Measurements from ENCODE around the gene LSM14A.
"Not testable (repeated sequence)": the region's sequence is repeated elsewhere in the genome, so short reads cannot be mapped to it uniquely, and the experiment has no call there.

LSM14A gene

DNA sequence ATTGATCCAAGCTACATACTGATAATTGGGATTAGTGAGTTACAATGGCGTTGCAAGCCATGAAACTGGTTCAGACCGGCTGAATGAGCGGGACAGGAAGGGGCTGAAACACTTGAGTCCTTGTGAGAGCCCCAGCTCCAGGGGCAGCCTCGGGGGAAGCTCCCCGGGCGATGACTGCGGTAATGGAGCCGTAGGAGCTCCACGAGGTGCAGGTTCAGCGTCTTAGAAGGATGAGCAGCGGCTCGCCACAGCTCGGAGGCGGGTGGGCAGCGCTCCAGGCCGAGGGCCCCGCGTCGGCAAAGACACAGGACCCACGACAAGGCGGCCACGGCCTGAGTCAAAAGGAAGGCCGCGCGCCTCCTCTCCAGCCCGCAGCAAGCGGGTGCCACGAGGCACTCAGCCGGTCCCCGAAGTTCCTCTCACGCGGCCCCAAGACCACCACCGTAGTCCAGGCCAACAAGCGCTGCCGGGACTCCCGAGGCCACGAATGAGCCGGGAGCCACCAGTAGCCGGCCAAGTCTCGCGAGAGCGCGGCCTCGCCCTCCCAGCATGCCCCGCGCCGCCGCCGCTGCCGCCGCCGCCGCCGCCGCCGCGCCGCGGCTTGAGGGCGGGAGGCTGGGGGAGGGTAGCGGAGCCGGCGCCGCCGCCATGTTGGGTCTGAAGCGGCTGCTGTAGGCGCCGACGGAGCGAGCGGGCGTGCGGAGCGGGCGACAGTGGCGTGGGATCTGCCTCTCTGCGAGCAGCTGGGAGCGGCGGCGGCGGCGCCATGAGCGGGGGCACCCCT lies at the start of gene LSM14A:
LSM14A (plus strand) TSS at position 628 of the 784 bp plus-strand sequence; CDS start at position 767, 139 bp downstream.
- peak; percentile 85 for DNase-seq (ENCODE audit: low read depth)

DNA sequence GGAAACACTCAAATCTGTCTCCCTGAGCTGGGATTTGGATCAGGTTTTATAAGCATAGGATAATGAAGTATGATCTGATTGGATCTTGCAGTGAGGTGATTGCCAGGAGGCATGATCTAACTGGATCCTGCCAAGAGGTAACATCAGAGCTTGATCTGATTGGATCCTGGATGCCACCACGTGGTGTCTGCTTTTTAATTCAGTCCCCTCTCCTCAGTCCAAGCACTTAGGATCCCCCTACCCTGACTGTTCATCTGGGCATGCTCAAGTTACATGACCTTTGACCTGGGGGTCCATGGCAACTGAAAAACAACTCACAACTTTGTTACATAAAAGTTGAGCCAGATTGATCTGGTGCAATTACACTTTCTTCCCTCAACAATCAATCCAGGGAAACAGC lies 47.5 kb upstream of the LSM14A start:
- DNase-seq (ENCODE audit: low read depth): no peak

DNA sequence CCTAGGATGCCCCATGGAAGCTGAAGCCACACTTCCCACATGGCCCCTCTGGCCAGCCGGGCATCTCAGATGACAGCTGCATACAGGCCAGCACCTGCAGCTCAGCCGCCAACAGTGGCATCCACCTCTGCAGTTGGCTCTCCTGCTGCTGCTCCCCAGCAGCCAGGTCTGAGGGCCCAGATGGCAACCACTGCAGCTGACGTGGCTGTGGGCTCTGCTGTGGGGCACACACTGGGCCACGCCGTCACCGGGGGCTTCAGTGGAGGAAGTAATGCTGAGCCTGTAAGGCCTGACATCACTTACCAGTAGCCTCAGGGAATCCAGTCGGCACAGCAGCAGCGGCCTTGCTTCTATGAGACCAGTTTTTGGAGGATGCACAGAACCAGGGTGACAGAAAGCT lies 45.3 kb upstream of the LSM14A start:
- no peak for DNase-seq (ENCODE audit: low read depth)

DNA sequence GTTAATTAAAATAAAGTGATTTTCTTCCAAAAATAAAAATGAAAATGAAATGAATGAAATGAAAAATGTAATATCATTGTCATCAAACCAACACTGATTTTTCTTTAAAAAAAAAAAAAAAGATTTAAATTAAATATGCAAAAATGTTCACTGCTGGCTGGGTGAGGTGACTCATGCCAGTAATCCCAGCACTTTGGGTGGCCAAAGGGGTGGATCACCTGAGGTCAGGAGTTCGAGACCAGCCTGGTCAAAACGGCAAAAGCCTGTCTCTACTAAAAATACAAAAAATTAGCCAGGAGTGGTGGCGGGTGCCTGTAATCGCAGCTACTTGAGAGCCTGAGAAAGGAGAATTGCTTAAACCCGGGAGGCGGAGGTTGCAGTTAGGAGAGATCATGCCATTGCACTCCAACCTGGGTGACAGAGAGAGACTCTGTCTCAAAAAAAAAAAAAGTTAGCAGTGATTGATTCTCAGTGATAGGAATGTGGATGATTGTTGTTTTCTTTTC lies 44.6 kb upstream of the LSM14A start:
- no peak for DNase-seq (ENCODE audit: low read depth)

DNA sequence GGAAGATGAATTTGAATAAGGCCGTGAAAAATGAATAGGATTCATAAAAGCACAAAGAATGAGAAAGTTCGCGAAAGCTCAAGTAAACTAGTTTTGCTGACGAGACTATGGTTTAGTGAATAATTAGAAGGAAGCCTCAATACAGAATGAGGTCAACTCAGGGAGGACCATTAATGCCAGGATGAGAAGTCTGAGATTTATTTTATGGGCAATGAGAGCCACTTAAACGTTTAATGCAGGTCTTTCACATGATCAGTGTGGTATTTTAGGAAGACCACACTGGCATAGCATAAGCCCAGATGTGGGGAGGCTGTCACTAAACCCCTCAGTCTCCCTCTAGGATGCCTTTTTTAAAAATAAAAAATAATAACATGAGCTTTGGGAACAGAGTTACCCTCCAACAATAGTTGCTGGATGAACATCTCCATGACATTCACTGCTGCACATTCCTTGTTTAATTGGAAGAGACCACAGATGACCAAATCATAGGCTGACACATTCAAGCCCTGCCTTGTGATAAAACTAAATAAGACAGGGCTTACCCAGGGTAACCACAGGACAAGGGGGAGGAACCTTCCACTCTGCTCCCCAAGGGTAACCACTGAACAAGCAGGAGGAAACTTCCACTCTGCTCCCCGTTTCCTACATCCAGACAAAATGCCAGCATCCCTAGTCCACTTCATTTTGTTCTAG lies 43.6 kb upstream of the LSM14A start:
- no peak for DNase-seq (ENCODE audit: low read depth)

DNA sequence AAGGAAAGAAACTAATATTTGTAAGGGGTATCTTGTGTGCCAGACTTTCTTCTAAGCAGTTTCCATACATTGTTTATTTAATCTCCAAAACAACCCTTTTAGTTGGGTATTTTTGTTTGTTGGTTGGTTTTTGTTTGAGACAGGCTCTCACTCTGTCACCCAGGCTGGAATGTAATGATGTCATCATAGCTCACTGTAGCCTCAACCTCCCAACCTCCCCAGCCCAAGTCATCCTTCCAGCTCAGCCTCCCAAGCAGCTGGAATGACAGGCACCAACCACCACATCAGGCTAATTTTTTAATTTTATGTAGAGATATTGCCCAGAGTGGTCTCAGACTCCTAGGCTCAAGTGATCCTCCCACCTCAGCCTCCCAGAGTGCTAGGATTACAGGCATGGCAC lies 41.2 kb upstream of the LSM14A start:
- DNase-seq (ENCODE audit: low read depth): no peak

DNA sequence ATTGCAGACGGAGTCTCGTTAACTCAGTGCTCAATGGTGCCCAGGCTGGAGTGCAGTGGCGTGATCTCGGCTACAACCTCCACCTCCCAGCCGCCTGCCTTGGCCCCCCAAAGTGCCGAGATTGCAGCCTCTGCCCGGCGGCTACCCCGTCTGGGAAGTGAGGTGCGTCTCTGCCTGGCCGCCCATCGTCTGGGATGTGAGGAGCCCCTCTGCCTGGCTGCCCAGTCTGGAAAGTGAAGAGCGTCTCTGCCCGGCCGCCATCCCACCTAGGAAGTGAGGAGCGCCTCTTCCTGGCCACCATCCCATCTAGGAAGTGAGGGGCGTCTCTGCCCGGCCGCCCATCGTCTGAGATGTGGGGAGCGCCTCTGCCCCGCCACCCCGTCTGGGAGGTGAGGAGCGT lies 40.2 kb upstream of the LSM14A start:
- DNase-seq (ENCODE audit: low read depth): not testable (repeated sequence)

DNA sequence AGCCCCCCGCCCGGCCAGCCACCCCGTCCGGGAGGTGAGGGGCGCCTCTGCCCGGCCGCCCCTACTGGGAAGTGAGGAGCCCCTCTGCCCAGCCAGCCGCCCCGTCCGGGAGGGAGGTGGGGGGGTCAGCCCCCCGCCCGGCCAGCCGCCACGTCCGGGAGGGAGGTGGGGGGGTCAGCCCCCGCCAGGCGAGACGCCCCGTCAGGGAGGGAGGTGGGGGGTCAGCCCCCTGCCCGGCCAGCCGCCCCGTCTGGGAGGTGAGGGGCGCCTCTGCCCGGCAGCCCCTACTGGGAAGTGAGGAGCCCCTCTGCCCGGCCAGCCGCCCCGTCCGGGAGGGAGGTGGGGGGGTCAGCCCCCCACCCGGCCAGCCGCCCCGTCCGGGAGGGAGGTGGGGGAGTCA lies 39.6 kb upstream of the LSM14A start:
- not testable (repeated sequence) for DNase-seq (ENCODE audit: low read depth)

DNA sequence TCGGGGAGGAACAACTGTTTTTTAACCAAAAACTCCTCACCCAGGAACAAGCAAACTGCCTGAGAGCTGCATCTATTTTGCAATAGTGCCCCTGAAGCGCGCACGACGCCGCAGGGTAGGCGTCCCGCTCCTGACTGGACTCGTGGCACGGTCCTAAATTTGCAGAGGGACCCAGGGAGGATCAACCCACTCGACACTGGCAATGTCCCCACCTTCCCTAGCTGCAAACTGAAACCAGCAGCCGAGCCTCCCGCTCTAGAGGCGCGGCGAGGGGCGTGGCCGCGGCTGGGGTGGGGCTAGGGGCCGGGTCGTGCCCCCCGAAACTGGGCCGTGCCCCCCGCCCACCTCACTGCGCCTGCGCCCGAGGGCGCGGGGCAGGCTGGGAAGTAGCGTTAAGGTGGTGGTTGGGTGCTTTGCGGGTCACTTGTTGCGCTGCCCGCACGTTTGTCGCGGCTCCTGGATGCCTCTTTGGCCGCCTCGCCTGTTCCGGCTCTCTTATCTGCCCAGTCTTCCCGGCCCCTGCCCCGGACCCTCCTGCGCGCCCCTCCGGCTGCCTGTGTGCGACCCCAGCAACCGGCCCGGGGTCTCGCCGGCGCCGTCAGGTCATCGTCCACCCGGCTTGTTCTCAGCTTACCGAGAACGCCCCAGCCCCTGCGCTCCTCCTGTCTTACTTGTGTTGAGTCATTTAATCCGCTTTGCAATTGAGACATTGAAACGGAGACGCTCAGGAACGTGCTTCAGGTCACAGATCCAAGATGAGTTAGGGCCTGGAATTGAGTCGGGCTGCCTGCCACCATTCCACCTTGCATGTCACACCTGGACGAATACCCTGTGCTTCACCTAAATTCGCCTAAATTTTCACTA lies 37.9 kb upstream of the LSM14A start:
- DNase-seq (ENCODE audit: low read depth): peak; percentile 89

DNA sequence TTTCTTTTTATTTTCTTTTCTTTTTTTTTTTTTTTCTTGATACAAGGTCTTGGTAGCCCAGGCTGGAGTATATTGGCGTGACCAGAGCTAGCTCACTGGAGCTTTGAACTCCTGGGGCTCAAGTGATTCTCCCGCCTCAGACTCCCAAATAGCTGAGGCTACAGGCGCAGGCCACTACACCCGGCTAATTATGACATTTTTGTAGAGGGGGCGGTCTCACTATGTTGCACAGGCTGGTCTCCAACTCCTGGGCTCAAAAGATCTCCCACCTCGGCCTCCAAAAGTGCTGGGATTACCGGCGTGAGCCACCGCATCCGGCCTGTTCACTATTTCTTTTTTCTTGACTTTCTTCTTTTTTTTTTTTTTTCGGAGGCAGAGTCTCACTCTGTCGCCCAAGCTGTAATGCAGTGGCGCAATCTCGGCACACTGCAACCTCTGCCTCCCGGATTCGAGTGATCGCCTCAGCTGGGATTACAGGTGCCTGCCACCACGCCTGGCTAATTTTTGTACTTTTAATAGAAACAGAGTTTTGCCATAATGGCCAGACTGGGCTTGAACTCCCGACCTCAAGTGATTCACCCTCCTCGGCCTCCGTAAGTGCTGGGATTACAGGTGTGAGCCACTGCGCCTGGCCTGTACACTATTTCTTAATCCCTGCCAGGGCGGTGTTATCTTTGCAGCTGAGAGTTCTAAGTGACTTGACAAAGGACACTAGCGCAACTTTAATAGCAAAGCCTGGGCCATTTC lies 37.1 kb upstream of the LSM14A start:
- no peak for DNase-seq (ENCODE audit: low read depth)

DNA sequence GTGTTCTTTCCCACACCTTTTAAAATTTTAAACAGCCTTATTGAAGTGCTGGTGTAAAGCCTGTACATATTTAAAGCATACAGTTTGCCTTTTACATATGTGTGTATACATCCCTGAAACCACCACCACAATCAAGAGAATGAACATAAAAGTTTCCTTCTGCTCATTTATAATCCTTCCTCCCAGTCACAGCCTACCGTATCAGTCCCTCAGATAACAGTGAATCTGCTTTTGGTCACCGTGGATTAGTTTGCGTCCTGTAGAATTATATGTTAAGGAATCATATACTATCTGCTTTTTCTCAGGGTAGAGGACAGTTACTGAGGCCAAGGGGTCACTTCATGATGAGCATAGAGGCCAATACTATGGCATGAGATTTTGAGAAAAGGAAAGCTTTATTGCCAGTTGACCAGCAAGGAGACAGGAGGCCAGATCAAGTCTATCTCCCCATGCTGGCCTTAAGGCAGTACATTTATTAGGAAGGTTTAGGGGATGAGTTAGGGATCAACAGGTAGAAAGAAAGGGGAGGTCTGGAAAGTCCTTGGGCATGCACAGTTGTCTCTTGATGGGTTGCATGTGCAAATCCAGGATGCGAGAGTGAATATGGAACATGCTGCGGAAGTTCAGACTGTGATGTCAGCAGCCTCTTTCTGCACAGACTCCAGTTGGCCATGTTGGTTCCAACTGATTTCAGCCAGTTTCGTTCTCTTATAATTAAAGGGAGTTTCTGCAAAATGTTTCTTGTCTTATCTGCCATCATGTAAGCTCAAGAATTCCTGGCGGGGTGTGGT lies 36.3 kb upstream of the LSM14A start:
- no peak for DNase-seq (ENCODE audit: low read depth)

DNA sequence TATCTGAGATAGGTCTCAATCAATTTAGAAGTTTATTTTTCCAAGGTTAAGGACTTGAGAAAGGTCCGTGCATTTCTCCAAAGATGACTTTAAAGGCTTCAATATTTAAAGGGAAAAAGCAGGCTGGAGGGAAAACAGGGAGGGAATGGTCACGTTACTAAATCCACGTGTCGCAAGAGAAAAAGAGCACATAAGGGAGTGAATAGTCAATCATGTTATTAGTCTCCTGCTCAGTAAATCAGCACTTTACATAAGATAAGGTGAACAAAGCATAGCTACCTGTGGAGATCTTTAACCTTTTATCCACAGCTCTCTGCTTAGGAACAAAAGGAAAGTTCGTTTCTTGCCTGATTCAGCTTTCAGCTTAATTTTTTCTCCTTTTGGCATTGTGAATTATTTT lies 31.3 kb upstream of the LSM14A start:
- DNase-seq (ENCODE audit: low read depth): no peak

DNA sequence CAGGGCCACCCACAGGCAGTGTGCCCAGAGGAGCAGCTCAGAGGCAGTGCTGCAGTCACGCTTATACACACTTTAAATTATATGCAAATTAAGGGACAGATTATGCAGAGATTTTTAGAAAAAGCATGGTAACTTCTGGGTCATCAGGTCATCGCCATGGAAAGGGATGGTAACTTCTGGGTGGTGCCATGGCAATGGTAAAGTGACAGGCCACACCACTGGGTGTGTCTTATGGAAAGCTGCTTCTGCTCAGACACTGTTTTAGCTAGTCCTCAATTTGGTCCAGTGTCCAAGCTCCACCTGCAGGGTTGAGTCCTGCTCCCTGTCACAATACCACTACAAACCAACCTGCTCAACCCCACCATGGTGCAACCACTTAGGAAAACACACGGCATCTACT lies 29.9 kb upstream of the LSM14A start:
- DNase-seq (ENCODE audit: low read depth): no peak

DNA sequence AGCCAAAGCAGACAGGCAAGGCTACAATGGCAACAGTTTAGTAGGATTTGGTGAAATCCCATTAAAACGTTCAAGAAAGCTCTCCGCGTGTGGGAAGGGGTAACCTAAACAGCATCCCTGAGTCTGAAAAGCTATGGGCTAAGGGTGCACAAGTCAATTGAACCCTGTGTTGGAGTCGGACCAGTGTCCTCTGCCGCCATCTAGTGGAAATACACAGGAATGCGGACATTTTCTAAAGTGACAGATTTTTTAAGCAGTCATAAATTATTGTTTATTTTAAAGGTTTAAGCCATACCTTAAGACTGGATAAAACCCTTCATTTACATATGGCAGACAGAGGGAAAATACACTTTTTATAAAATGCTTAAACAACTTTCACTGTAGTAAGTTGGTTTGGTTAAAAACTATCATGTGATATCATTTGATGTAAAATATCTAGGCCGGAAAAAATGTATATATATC lies 26.5 kb upstream of the LSM14A start:
- peak; percentile 44 for DNase-seq (ENCODE audit: low read depth)

DNA sequence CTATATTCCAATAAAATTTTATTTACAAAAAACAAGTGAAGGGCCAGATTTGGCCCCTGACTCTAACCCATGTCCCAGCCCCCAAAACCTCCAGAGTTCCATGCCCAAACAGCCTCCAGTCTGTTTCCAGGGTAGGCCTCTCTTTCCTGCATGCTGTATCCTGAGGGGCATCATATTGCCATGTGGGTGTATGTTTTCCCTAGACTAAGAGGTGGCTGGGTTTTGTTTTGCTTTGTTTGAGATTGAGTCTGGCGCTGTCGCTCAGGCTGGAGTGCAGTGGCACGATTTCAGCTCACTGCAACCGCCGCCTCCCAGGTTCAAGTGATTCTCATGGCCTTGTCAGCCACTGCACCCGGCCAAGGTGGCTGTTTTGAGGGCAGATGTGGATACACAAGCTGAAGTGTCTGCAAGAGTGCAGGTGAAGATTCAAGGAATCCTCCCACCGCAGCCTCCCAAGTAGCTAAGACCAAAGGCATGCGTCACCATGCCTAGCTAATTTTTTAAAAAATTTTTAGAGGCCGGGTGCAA lies 23.6 kb upstream of the LSM14A start:
- DNase-seq (ENCODE audit: low read depth): no peak

DNA sequence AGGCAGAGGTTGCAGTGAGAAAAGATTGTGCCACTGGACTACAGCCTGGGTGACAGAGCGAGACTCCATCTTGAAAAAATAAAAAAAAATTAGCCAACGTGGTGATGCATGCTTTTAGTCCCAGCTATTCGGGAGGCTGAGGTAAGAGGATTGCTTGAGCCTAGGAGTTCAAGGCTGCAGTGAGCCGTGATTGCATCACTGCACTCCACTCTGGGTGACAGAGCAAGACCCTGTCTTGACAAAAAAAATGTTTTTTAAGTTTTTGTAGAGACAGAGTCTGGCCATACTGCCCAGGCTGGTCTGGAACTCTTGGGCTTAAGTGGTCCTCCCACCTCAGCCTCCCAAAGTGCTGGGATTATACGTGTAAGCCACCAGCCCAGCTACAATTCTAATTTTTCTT lies 22.4 kb upstream of the LSM14A start:
- DNase-seq (ENCODE audit: low read depth): no peak

DNA sequence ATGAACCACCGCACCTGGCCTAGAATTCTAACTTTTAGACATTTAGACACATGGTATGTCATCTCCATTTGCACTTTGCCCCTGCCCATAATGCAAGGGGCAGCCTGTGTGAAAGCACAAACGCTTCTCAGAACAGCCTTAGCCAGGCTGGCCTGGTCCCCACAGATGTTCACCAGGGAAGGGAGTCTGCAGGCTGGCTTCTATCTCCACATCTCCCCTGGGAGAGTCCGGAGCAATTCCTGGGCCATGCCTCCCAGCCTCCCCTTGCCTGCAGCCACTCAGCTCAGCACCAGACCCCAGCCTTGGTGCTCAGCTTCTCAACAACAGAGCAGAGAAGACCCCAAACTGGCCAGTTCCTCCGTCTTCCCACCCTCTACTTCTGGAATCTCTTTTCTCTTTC lies 21.7 kb upstream of the LSM14A start:
- no peak for DNase-seq (ENCODE audit: low read depth)

DNA sequence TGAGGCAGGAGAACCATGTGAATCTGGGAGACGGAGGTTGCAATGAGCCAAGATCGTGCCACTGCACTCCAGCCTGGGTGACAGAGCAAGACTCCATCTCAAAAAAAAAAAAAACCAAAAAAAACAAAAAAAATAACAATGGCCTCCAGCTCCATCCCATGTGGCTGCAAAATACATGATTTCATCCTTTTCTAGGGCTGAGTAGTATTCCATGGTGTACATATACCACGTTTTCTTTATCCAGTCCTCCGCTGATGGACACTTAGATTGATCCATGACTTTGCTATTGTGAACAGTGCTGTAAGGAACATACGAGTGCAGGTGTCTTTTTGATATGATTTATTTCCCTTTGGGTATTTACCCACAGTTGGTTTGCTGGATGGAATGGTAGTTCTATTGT lies 20.9 kb upstream of the LSM14A start:
- DNase-seq (ENCODE audit: low read depth): no peak

DNA sequence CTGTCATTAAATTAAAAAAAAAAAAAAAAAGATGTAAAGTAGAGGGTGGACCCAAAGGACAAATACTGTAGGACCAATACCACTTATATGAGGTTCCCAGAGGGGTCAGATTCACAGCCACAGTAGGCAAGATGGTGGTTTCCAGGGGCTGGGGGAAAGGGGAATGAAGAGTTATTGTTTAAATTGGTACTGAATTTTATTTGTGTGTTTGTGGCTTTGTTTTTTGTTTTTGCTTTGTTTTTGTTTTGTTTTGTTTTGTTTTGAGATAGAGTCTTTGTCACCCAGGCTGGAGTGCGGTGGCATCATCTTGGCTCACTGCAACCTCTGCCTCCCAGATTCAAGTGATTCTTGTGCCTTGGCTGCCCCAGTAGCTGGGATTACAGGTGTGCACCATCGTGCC lies 17.9 kb upstream of the LSM14A start:
- no peak for DNase-seq (ENCODE audit: low read depth)

DNA sequence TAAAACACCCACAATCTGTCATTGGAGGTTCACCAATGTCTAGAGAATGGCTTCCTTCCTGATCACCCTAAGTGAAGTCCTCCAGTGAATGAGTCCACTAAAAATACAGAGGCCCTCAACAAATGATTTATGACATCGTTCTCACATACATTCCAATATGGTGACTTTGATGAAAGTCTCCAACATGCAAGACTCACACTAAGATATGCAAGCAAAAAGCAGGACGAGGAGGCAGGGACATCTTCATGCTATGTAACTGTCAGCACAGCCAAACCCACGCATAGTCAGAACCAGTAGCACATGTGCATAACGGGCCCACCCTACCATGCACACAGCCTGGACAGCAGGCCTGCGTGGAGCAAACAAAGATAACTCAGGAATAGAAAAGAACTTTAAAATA lies 16.6 kb upstream of the LSM14A start:
- no peak for DNase-seq (ENCODE audit: low read depth)

DNA sequence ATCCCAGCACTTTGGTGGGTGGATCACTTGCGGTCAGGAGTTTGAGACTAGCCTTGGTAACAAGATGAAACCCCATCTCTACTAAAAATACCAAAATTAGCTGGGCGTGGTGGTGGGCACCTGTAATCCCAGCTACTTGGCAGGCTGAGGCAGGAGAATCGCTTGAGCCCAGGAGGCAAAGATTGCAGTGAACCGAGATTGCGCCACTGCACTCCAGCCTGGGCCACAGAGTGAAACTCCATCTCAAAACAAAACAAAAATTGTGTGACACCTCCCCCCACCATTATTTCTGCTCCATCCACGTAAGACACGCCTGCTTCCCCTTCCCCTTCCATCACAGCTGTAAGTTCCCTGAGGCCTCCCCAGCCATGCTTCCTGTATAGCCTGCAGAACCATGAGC lies 13.3 kb upstream of the LSM14A start:
- DNase-seq (ENCODE audit: low read depth): not testable (repeated sequence)

Measured in activated T-cell treated with anti-CD3 and anti-CD28 coated beads for 24 hours (primary cell).